Measurements from ENCODE around the gene MAGI1. TPM values are rescaled to one million over a fixed set of nuclear protein-coding genes. Genes with fewer than 3 reads are reported as not detected.

The MAGI1 gene
- total and polyA plus RNA-seq, 10 donors: 3.5 to 104 (median 62.3) TPM

GRCh38 chr3:65322910-65323309 is 715.8 kb downstream of the MAGI1 start:
- peaks cover 0 to 4% (median 0%) of the 10 kb centered on the region in 6 donors for H3K4me1 ChIP-seq
- H3K4me3 ChIP-seq: no peak overlapping the region
- H3K27ac ChIP-seq: no peak overlapping the region
- no peaks in the 10 kb centered on the region for H3K27me3 ChIP-seq (replicated peaks in 1 of 7)
- H3K9me3 ChIP-seq: peaks cover 0 to 27% (median 12%) of the 10 kb centered on the region in 8 donors
- TF ChIP-seq POLR2A (IDR thresholded peaks at IDR 0.05) (no peak), POLR2AphosphoS5 (IDR thresholded peaks at IDR 0.05) (no peak), CTCF (IDR thresholded peaks at IDR 0.05 in 8 of 11, conservative IDR thresholded peaks at IDR 0.05 in 3 of 11) (no peak)
- no peak for DNase-seq
- no peaks in the 10 kb centered on the region for H3K36me3 ChIP-seq
- 79 to 91% (median 84%) methylated on average over 7 of the region's 7 CpGs for WGBS, 5 donors
- intact Hi-C loops (cut with DNase I; ENCODE audit: low total_unique reads): no loop called here

GRCh38 chr3:65318231-65318630 is 720.5 kb downstream of the MAGI1 start:
- DNase-seq: no peak
- Histone ChIP-seq H3K4me3 (no peak overlapping the region), H3K36me3 (no peaks in the 10 kb centered on the region), H3K9me3 (peaks cover 0 to 34% (median 14%) of the 10 kb centered on the region in 8 donors), H3K27me3 (replicated peaks in 1 of 7) (no peaks in the 10 kb centered on the region), H3K4me1 (peaks cover 0 to 4% (median 0%) of the 10 kb centered on the region in 6 donors), H3K27ac (no peak overlapping the region)
- WGBS, 5 donors: 80 to 100% (median 85%) methylated on average over 1 of the region's 1 CpG
- intact Hi-C loops (cut with DNase I; ENCODE audit: low total_unique reads): no loop called here
- TF ChIP-seq POLR2AphosphoS5 (IDR thresholded peaks at IDR 0.05): no peak
- TF ChIP-seq CTCF (IDR thresholded peaks at IDR 0.05 in 8 of 11, conservative IDR thresholded peaks at IDR 0.05 in 3 of 11): no peak
- no peak for TF ChIP-seq POLR2A (IDR thresholded peaks at IDR 0.05)

GRCh38 chr3:65314916-65315315 is 723.8 kb downstream of the MAGI1 start:
- intact Hi-C loops (cut with DNase I; ENCODE audit: low total_unique reads): no loop called here
- H3K9me3 ChIP-seq: peaks cover 0 to 11% (median 0%) of the 10 kb centered on the region in 8 donors
- H3K27me3 ChIP-seq (replicated peaks in 1 of 7): no peaks in the 10 kb centered on the region
- H3K4me3 ChIP-seq: no peak overlapping the region
- no peaks in the 10 kb centered on the region for H3K4me1 ChIP-seq
- H3K36me3 ChIP-seq: no peaks in the 10 kb centered on the region
- H3K27ac ChIP-seq: no peak overlapping the region
- WGBS, 5 donors: 51 to 72% (median 62%) methylated on average over 1 of the region's 1 CpG
- no peak for DNase-seq
- TF ChIP-seq CTCF (IDR thresholded peaks at IDR 0.05 in 8 of 11, conservative IDR thresholded peaks at IDR 0.05 in 3 of 11) (no peak), POLR2AphosphoS5 (IDR thresholded peaks at IDR 0.05) (no peak), POLR2A (IDR thresholded peaks at IDR 0.05) (no peak)

GRCh38 chr3:65314269-65314668 is 724.4 kb downstream of the MAGI1 start:
- Histone ChIP-seq H3K27ac (no peak overlapping the region), H3K27me3 (replicated peaks in 1 of 7) (no peaks in the 10 kb centered on the region), H3K36me3 (no peaks in the 10 kb centered on the region), H3K4me3 (no peak overlapping the region), H3K4me1 (no peaks in the 10 kb centered on the region), H3K9me3 (peaks cover 0 to 8% (median 0%) of the 10 kb centered on the region in 8 donors)
- intact Hi-C loops (cut with DNase I; ENCODE audit: low total_unique reads): no loop called here
- 75 to 85% (median 79%) methylated on average over 4 of the region's 4 CpGs for WGBS, 5 donors
- no peak for DNase-seq
- TF ChIP-seq POLR2A (IDR thresholded peaks at IDR 0.05): no peak
- no peak for TF ChIP-seq POLR2AphosphoS5 (IDR thresholded peaks at IDR 0.05)
- TF ChIP-seq CTCF (IDR thresholded peaks at IDR 0.05 in 8 of 11, conservative IDR thresholded peaks at IDR 0.05 in 3 of 11): no peak
